GM23248 (cell line): ENCODE data around the gene TCF12.

ENCODE experiments used
- EZH2 ChIP-seq: fragments of 200-600 bp; sonication (generic); IDR thresholded peaks from 2 replicates; pipeline ENCODE4 v1.6.1; 2018; ENCODE audit warnings: antibody characterized with exemption, mild to moderate bottlenecking; ENCODE audit not compliant: insufficient read depth, poor library complexity, severe bottlenecking
- EZH2phosphoT487 ChIP-seq: fragments of 200-600 bp; sonication (generic); IDR thresholded peaks from 2 replicates; pipeline ENCODE4 v1.6.1; 2018; ENCODE audit warnings: antibody characterized with exemption, moderate library complexity, mild to moderate bottlenecking, low read depth; ENCODE audit not compliant: insufficient read depth

DNA sequence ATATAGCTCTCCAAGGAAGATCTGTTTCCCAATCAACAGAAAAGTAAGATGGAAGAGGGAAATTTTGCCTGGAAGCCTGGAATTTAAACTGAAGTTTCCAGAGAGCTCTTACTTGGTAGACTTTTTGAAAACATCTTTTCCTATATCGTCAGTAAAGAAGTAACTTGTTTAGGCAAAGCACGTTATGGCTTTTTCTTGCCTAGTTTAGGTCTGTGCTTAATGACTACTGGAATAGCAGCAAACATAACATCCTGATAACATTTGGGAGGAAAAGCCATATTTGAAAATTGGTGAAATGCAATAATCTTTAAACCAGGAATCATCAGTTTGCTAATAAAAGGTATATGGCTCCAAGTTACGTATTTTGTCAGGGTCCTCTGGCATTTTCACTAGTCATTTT is 297.4 kb downstream of the TCF12 start:
- no peak for TF ChIP-seq EZH2phosphoT487
- TF ChIP-seq EZH2: no peak
